Neural progenitor cell (in vitro differentiated cells): ENCODE measurements around the gene OBSL1. TPM values are rescaled to one million over a fixed set of nuclear protein-coding genes. Genes with fewer than 3 reads are reported as not detected.
A peak's percentile ranks its signal among the peaks of the same experiment; 100 is the strongest.

ENCODE experiments used
- DNase-seq: peaks from one replicate; pipeline ENCODE4 v3.0.0-alpha.2; 2016; ENCODE audit warnings: low spot score
- H2AFZ ChIP-seq: fragments of 200-600 bp; sonication (generic); replicated peaks from 2 replicates; pipeline ENCODE4 v1.6.1; 2016; ENCODE audit warnings: antibody characterized with exemption
- H3F3A ChIP-seq: fragments of 200-600 bp; sonication (generic); 2 replicates; pipeline ENCODE4 v1.6.1; 2016; ENCODE audit warnings: antibody characterized with exemption, low read depth
- H3K27ac ChIP-seq: fragments of 200-600 bp; sonication (generic); 2 replicates; pipeline ENCODE4 v1.5.1; 2016; ENCODE audit warnings: mild to moderate bottlenecking
- H3K27me3 ChIP-seq: fragments of 200-600 bp; sonication (generic); 2 replicates; pipeline ENCODE4 v1.6.1; 2016; ENCODE audit warnings: mild to moderate bottlenecking, moderate library complexity
- H3K36me3 ChIP-seq: fragments of 200-600 bp; sonication (generic); 2 replicates; pipeline ENCODE4 v1.5.1; 2016
- H3K4me1 ChIP-seq: fragments of 200-600 bp; sonication (generic); 2 replicates; pipeline ENCODE4 v1.6.1; 2016; ENCODE audit warnings: mixed run types
- H3K4me2 ChIP-seq: fragments of 200-600 bp; sonication (generic); 2 replicates; pipeline ENCODE4 v1.6.1; 2016
- H3K4me3 ChIP-seq: fragments of 200-600 bp; sonication (generic); 2 replicates; pipeline ENCODE4 v1.5.1; 2016
- H3K79me2 ChIP-seq: fragments of 200-600 bp; sonication (generic); 2 replicates; pipeline ENCODE4 v1.6.1; 2016; ENCODE audit warnings: low read depth
- H3K9ac ChIP-seq: fragments of 200-600 bp; sonication (generic); 2 replicates; pipeline ENCODE4 v1.6.1; 2016
- H3K9me3 ChIP-seq: fragments of 200-600 bp; sonication (generic); 2 replicates; pipeline ENCODE4 v1.5.1; 2016; ENCODE audit warnings: low read depth
- H4K20me1 ChIP-seq: fragments of 200-600 bp; sonication (generic); 2 replicates; pipeline ENCODE4 v1.6.1; 2016; ENCODE audit warnings: low read depth
- H3K27ac Mint-ChIP-seq: 3 replicates; pipeline ENCODE4 v1.8.0; 2021; ENCODE audit warnings: mixed read lengths
- H3K27me3 Mint-ChIP-seq: 2 replicates; pipeline ENCODE4 v1.8.0; 2022; ENCODE audit warnings: low read depth, mild to moderate bottlenecking, inconsistent platforms, moderate library complexity, mixed read lengths; ENCODE audit not compliant: insufficient read depth
- H3K36me3 Mint-ChIP-seq: 3 replicates; pipeline ENCODE4 v1.8.0; 2021; ENCODE audit warnings: mixed read lengths
- H3K4me1 Mint-ChIP-seq: 3 replicates; pipeline ENCODE4 v1.8.0; 2021; ENCODE audit warnings: mixed read lengths
- H3K4me3 Mint-ChIP-seq: 3 replicates; pipeline ENCODE4 v1.8.0; 2021; ENCODE audit warnings: mild to moderate bottlenecking, moderate library complexity, mixed read lengths
- H3K9me3 Mint-ChIP-seq: 3 replicates; pipeline ENCODE4 v1.8.0; 2020; ENCODE audit warnings: mixed read lengths
- CTCF ChIP-seq: fragments of 200-600 bp; sonication (generic); IDR thresholded peaks from 2 replicates; pipeline ENCODE4 v1.5.1; 2017; ENCODE audit warnings: antibody characterized with exemption, mild to moderate bottlenecking
- EZH2 ChIP-seq: fragments of 200-600 bp; sonication (generic); IDR thresholded peaks from 2 replicates; pipeline ENCODE4 v1.6.1; 2017; ENCODE audit warnings: antibody characterized with exemption, mild to moderate bottlenecking, moderate library complexity
- EZH2phosphoT487 ChIP-seq: fragments of 200-600 bp; sonication (generic); IDR thresholded peaks from 2 replicates; pipeline ENCODE4 v1.6.1; 2017; ENCODE audit warnings: antibody characterized with exemption
- total RNA-seq: library from RNA; depleted of rRNA; stranded (reverse); fragments of >200 nt; gene quantifications from 2 replicates; pipeline ENCODE4 v1.2.3, GENCODE V29; 2015; ENCODE audit warnings: low replicate concordance

The OBSL1 gene
- total RNA-seq, 1 donor from 2014 or later: 31.0 TPM

GRCh38 chr2:219542931-219543595 is 28.3 kb downstream of the OBSL1 start:
- Mint-ChIP-seq H3K27ac (no peak overlapping the region), H3K4me3 (peak overlapping the region; percentile 88), H3K9me3 (no peaks in the 10 kb centered on the region), H3K4me1 (peaks cover 34% of the 10 kb centered on the region), H3K36me3 (peaks cover 16% of the 10 kb centered on the region), H3K27me3 (peaks cover 18% of the 10 kb centered on the region)
- Histone ChIP-seq H3K36me3 (no peaks in the 10 kb centered on the region), H2AFZ (peak overlapping the region; percentile 86), H3K4me3 (peak overlapping the region; percentile 86), H3K4me1 (peaks cover 21% of the 10 kb centered on the region), H3K27me3 (peaks cover 30% of the 10 kb centered on the region), H3K9me3 (no peaks in the 10 kb centered on the region), H4K20me1 (peaks cover 21% of the 10 kb centered on the region), H3F3A (peaks cover 22% of the 10 kb centered on the region), H3K9ac (peak overlapping the region; percentile 14), H3K4me2 (peak overlapping the region; percentile 87), H3K79me2 (no peaks in the 10 kb centered on the region), H3K27ac (no peak overlapping the region)
- TF ChIP-seq EZH2 (peak; percentile 42), CTCF (no peak), EZH2phosphoT487 (peak; percentile 64)
- DNase-seq: peak; percentile 74

GRCh38 chr2:219541611-219542180 is 29.6 kb downstream of the OBSL1 start:
- peaks cover 11% of the 10 kb centered on the region for H3K36me3 Mint-ChIP-seq
- DNase-seq: peak; percentile 87
- Histone ChIP-seq H3K4me2 (peak overlapping the region; percentile 87), H4K20me1 (peaks cover 21% of the 10 kb centered on the region), H2AFZ (no peak overlapping the region), H3K4me1 (peaks cover 30% of the 10 kb centered on the region), H3K36me3 (no peaks in the 10 kb centered on the region), H3F3A (peaks cover 22% of the 10 kb centered on the region), H3K9me3 (no peaks in the 10 kb centered on the region), H3K27me3 (peaks cover 30% of the 10 kb centered on the region), H3K9ac (no peak overlapping the region), H3K79me2 (no peaks in the 10 kb centered on the region), H3K27ac (no peak overlapping the region), H3K4me3 (peak overlapping the region; percentile 47)
- peak overlapping the region; percentile 88 for H3K4me3 Mint-ChIP-seq
- TF ChIP-seq CTCF: peak; percentile 100
- TF ChIP-seq EZH2: peak; percentile 20
- no peak for TF ChIP-seq EZH2phosphoT487
- peaks cover 18% of the 10 kb centered on the region for H3K27me3 Mint-ChIP-seq
- H3K4me1 Mint-ChIP-seq: peaks cover 44% of the 10 kb centered on the region
- H3K9me3 Mint-ChIP-seq: no peaks in the 10 kb centered on the region
- H3K27ac Mint-ChIP-seq: no peak overlapping the region

GRCh38 chr2:219540784-219541504 is 30.4 kb downstream of the OBSL1 start:
- H3K36me3 Mint-ChIP-seq: peaks cover 9% of the 10 kb centered on the region
- H3K4me2 ChIP-seq: no peak overlapping the region

More at GRCh38 chr2:219540784-219541504, 30.4 kb downstream of the OBSL1 start:
- Histone ChIP-seq H2AFZ (no peak overlapping the region), H3K9ac (no peak overlapping the region), H3K9me3 (no peaks in the 10 kb centered on the region), H3K4me1 (peaks cover 30% of the 10 kb centered on the region), H3K79me2 (no peaks in the 10 kb centered on the region), H3K36me3 (no peaks in the 10 kb centered on the region), H3K27me3 (peaks cover 30% of the 10 kb centered on the region), H4K20me1 (peaks cover 21% of the 10 kb centered on the region), H3K4me3 (no peak overlapping the region), H3F3A (peaks cover 22% of the 10 kb centered on the region), H3K27ac (no peak overlapping the region)
- Mint-ChIP-seq H3K27ac (no peak overlapping the region), H3K9me3 (no peaks in the 10 kb centered on the region), H3K4me1 (peaks cover 44% of the 10 kb centered on the region), H3K4me3 (peak overlapping the region; percentile 63), H3K27me3 (peaks cover 13% of the 10 kb centered on the region)
- TF ChIP-seq EZH2phosphoT487: no peak
- TF ChIP-seq CTCF: no peak
- DNase-seq: no peak
